HepG2 (cell line): Measurements from ENCODE around the gene JUND. TPM values are rescaled to one million over a fixed set of nuclear protein-coding genes. Genes with fewer than 3 reads are reported as not detected.

ENCODE experiments used
- CENPX ChIP-seq: sonication (generic); formaldehyde crosslinking; IDR thresholded peaks from 2 replicates; pipeline ENCODE4 v1.9.0; 2021; ENCODE audit warnings: mild to moderate bottlenecking, missing genetic modification reagents, moderate library complexity
- GMEB2 ChIP-seq: IDR thresholded peaks from 2 replicates; pipeline ENCODE4 v1.6.1; 2016; ENCODE audit warnings: missing biosample characterization, missing genetic modification reagents, low read depth
- JARID2 ChIP-seq: sonication (generic); formaldehyde crosslinking; IDR thresholded peaks from 2 replicates; pipeline ENCODE4 v1.8.1; 2023; ENCODE audit warnings: missing genetic modification reagents, inconsistent platforms; ENCODE audit not compliant: insufficient replicate concordance
- RBAK ChIP-seq: sonication (generic); formaldehyde crosslinking; IDR thresholded peaks from 2 replicates; pipeline ENCODE4 v1.5.1; 2020; ENCODE audit warnings: mild to moderate bottlenecking, missing genetic modification reagents
- SETDB1 ChIP-seq: sonication (generic); formaldehyde crosslinking; IDR thresholded peaks from 2 replicates; pipeline ENCODE4 v1.5.1; 2020; ENCODE audit warnings: missing genetic modification reagents, mild to moderate bottlenecking, borderline replicate concordance
- SMAD9 ChIP-seq: sonication (generic); formaldehyde crosslinking; IDR thresholded peaks from 2 replicates; pipeline ENCODE4 v1.5.1; 2020; ENCODE audit warnings: mild to moderate bottlenecking, missing genetic modification reagents
- SRSF4 ChIP-seq: fragments of 200-400 bp; formaldehyde crosslinking; IDR thresholded peaks from one replicate; pipeline ENCODE4 v1.6.1; 2018; ENCODE audit warnings: mild to moderate bottlenecking, low read depth, low read length, moderate library complexity; ENCODE audit not compliant: poor library complexity, severe bottlenecking
- SRY ChIP-seq: sonication (generic); formaldehyde crosslinking; IDR thresholded peaks from 2 replicates; pipeline ENCODE4 v1.8.0; 2022; ENCODE audit warnings: mild to moderate bottlenecking, missing genetic modification reagents
- STAG1 ChIP-seq: sonication (generic); formaldehyde crosslinking; IDR thresholded peaks from 2 replicates; pipeline ENCODE4 v1.4.0; 2020; ENCODE audit warnings: missing genetic modification reagents
- TAF15 ChIP-seq: fragments of 200-400 bp; formaldehyde crosslinking; IDR thresholded peaks from one replicate; pipeline ENCODE4 v1.6.1; 2018; ENCODE audit warnings: mild to moderate bottlenecking, low read depth, low read length; ENCODE audit not compliant: poor library complexity, severe bottlenecking
- TBL1XR1 ChIP-seq: fragments of 150-350 bp; IDR thresholded peaks from 2 replicates; pipeline ENCODE4 v1.6.1; 2014; ENCODE audit warnings: borderline replicate concordance, low read length; ENCODE audit not compliant: partially characterized antibody
- TFE3 ChIP-seq: IDR thresholded peaks from 2 replicates; pipeline ENCODE4 v1.6.1; 2016
- TSC22D2 ChIP-seq: sonication (generic); formaldehyde crosslinking; IDR thresholded peaks from 2 replicates; pipeline ENCODE4 v1.5.1; 2020; ENCODE audit warnings: missing genetic modification reagents, mild to moderate bottlenecking, borderline replicate concordance
- ZFAT ChIP-seq: sonication (generic); formaldehyde crosslinking; conservative IDR thresholded peaks from 2 replicates; pipeline ENCODE4 v1.8.1; 2023; ENCODE audit warnings: missing genetic modification reagents, inconsistent platforms
- ZNF20 ChIP-seq: sonication (generic); formaldehyde crosslinking; IDR thresholded peaks from 2 replicates; pipeline ENCODE4 v1.4.0; 2020; ENCODE audit warnings: mild to moderate bottlenecking, moderate library complexity, missing genetic modification reagents
- ZNF253 ChIP-seq: sonication (generic); formaldehyde crosslinking; IDR thresholded peaks from 2 replicates; pipeline ENCODE4 v1.8.0; 2022; ENCODE audit warnings: mild to moderate bottlenecking, missing genetic modification reagents, borderline replicate concordance
- ZNF281 ChIP-seq: sonication (generic); formaldehyde crosslinking; IDR thresholded peaks from 2 replicates; pipeline ENCODE4 v1.4.0; 2020; ENCODE audit warnings: missing genetic modification reagents, borderline replicate concordance
- ZNF350 ChIP-seq: sonication (generic); formaldehyde crosslinking; IDR thresholded peaks from 2 replicates; pipeline ENCODE4 v1.4.0; 2020; ENCODE audit warnings: mild to moderate bottlenecking, low read depth, missing genetic modification reagents, borderline replicate concordance
- ZNF629 ChIP-seq: sonication (generic); formaldehyde crosslinking; conservative IDR thresholded peaks from 2 replicates; pipeline ENCODE4 v1.5.0; 2020; ENCODE audit warnings: missing genetic modification reagents
- polyA plus RNA-seq, 8 experiments: library from polyadenylated mRNA; depleted of rRNA in 3 of 8; stranded (reverse) in 7 of 8; unstranded in 1 of 8; fragments of >200 nt; fragmentation: Illumina TruSeq in 4 of 8; extraction: Trizol in 4 of 8; gene quantifications; 2 replicates each; pipeline versions ENCODE4 v1.2.1 to v1.2.3, GENCODE V29; 2011 to 2016; ENCODE audit warnings: low read depth in 4 of 8, missing spikeins in 1 of 8, mixed read lengths in 1 of 8; ENCODE audit not compliant: insufficient read depth in 1 of 8
- total RNA-seq, 5 experiments: library from RNA; depleted of rRNA; stranded (reverse); fragments of >200 nt; fragmentation: Illumina TruSeq; extraction: Trizol; gene quantifications; 2 replicates each; pipeline ENCODE4 v1.2.3, GENCODE V29; 2016; ENCODE audit warnings: low read depth in 1 of 5
- TF ChIP-seq, protein P1 (sequence below): sonication (generic); IDR thresholded peaks from 2 replicates; pipeline ENCODE4 v1.6.1; 2016; ENCODE audit warnings: low read depth, borderline replicate concordance
- TF ChIP-seq, protein P2 (sequence below): sonication (generic); formaldehyde crosslinking; IDR thresholded peaks from 2 replicates; pipeline ENCODE4 v1.5.0; 2020; ENCODE audit warnings: mild to moderate bottlenecking, missing genetic modification reagents, moderate library complexity

The JUND gene
- total and polyA plus RNA-seq, 2 of the 13 experiments (the other 11 are each of a cell fraction or from before 2014, with no cell fraction given), result 41.2 to 59.8 TPM

DNA sequence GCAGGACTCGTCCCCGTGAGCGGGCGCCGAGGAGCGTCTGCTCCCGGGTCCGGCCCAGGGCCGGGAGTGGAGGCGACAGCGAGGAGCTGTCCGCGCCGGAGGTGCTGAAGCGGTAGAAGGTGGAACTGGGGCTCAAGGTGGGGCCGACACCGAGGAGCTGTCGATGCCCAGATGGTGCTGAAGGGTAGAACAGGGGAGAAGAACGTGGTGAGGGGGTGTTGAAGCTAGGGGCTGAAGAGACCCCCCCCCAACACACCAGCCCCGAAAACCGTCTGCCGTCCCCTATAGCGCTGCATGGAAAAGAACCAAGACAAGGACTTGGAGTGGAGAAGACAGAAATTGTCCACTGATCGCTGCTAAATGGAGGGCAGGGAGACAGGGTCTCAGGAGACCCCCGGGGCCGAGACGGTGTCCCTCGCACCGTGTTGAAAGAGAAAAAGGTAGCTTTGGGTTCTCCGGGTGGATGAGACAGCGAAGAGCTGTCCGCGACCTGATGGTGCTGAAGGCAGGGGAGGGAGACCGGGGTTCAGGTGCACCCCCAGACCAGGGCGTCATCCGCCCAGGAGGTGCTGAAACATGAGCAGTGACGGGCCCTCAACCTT, 48.1 kb downstream of the JUND start (continued):
- TF ChIP-seq, protein P1, sequence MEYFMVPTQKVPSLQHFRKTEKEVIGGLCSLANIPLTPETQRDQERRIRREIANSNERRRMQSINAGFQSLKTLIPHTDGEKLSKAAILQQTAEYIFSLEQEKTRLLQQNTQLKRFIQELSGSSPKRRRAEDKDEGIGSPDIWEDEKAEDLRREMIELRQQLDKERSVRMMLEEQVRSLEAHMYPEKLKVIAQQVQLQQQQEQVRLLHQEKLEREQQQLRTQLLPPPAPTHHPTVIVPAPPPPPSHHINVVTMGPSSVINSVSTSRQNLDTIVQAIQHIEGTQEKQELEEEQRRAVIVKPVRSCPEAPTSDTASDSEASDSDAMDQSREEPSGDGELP, result no peak
- TF ChIP-seq TSC22D2 (CRISPR knock-in tag), result peak; percentile 98
- no peak for TF ChIP-seq SRSF4
- no peak for TF ChIP-seq TBL1XR1
- no peak for TF ChIP-seq TAF15
- TF ChIP-seq GMEB2, result no peak
- no peak for TF ChIP-seq CENPX (CRISPR knock-in tag)
- peak; percentile 99 for TF ChIP-seq SRY
- TF ChIP-seq, protein P2, sequence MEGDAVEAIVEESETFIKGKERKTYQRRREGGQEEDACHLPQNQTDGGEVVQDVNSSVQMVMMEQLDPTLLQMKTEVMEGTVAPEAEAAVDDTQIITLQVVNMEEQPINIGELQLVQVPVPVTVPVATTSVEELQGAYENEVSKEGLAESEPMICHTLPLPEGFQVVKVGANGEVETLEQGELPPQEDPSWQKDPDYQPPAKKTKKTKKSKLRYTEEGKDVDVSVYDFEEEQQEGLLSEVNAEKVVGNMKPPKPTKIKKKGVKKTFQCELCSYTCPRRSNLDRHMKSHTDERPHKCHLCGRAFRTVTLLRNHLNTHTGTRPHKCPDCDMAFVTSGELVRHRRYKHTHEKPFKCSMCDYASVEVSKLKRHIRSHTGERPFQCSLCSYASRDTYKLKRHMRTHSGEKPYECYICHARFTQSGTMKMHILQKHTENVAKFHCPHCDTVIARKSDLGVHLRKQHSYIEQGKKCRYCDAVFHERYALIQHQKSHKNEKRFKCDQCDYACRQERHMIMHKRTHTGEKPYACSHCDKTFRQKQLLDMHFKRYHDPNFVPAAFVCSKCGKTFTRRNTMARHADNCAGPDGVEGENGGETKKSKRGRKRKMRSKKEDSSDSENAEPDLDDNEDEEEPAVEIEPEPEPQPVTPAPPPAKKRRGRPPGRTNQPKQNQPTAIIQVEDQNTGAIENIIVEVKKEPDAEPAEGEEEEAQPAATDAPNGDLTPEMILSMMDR (CRISPR knock-in tag), result no peak
- no peak for TF ChIP-seq RBAK (CRISPR knock-in tag)
- TF ChIP-seq JARID2 (CRISPR knock-in tag), result no peak
- peak; percentile 56; the same call in 1 of the 2 replicates for TF ChIP-seq ZNF350 (CRISPR knock-in tag)
- TF ChIP-seq ZNF281 (CRISPR knock-in tag), result no peak
- no peak for TF ChIP-seq STAG1
- 0 out of 2 replicates have a peak, but pooled peaks have one; percentile 13 for TF ChIP-seq ZNF629 (CRISPR knock-in tag)
- TF ChIP-seq ZNF253 (CRISPR knock-in tag), result no peak; the same call in 1 of the 2 replicates
- peak; percentile 82 for TF ChIP-seq TFE3 (CRISPR knock-in tag)
- 0 out of 2 replicates have a peak, but pooled peaks have one; percentile 55 for TF ChIP-seq ZFAT (CRISPR knock-in tag)
- TF ChIP-seq SETDB1 (CRISPR knock-in tag), result no peak
- TF ChIP-seq SMAD9 (CRISPR knock-in tag), result no peak
- 0 out of 2 replicates have a peak, but pooled peaks have one; percentile 64 for TF ChIP-seq ZNF20 (CRISPR knock-in tag)
